Colon (tissue), 2 donors: Measurements from ENCODE around the gene DDX31.
"Not testable (repeated sequence)": the region's sequence is repeated elsewhere in the genome, so short reads cannot be mapped to it uniquely, and the experiment has no call there.

Source experiments
- FAIRE-seq: peaks from 2 replicates; lab custom pipeline; 2012; peaks lifted over from hg19 to GRCh38; lab: Jason Lieb, UNC
- donor health status: control.
- donor health status: control.

DDX31 gene

DNA sequence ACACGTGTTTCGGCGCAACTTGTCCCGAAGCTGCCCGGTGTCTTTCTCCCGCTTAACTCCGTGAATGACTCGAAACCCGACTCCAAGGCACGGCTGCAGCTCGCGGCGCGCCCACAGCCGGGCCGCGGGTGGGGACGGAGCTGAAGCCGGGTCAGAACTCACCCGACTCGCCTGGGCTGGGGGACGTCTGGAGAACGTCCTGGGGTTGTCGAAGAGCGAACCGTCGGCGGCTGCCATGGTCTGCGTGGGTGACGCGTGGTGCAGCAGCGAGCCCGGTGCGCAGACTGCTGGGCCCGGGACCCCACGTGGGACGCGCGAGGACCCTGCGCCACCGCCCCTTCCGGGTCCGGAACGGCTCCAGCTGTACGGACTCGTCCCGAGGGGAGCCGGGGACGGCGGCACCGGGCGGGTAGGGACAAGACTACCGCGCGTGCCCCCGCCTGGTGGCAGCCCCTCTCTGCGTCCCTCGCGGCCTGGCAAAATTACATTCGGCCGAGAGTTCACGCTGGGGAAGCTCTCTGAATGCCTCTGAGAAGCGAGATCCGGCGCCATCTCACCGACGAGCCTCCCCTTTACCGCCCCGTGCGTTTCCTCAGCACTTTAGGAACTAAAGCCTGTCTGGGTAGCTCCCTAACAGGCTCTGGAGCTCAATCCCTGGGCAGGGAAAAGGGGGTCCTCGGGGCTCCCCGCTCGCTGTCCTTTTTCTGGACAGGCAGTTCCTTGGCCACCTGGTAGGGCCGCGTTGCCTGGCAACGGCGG lies at the start of gene DDX31:
TSS of gene DDX31 (minus strand) at position 286 of the 759 bp plus-strand sequence. CDS start at position 237, 49 bp downstream.
- no peak for FAIRE-seq

- not testable (repeated sequence) for FAIRE-seq
These were observed 48.7 kb upstream of the DDX31 start for GRCh38 chr9:132718381-132718928.

DNA sequence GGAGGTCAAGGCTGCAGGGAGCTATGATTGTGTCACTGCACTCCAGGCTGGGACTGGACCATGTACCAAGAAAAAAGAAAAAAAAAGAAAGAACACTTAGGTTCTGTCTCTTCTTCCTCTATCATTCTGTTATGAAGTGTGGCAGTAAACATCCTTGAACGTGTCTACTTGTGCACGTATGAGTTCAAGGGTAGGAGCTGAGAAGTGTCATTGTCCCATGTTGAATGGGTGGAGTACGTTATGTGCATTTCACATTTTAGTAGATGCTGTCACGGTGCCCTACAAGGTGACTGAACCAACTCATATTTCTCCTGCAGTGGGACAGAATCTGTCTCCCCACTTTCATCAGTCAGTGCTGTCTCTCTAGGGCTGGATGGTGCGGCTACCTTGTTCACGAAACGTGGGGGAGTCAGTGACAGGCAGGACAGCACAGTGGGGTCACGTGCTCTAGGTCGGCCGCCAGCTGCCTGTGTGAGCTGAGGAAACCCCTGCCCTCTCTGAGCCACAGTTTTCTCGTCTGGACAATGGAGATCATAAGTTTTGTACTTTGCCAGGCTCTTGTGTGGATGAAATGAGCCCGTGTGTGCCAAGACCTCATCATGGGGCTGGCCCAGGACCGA lies 47.7 kb upstream of the DDX31 start:
- FAIRE-seq, result no peak

DNA sequence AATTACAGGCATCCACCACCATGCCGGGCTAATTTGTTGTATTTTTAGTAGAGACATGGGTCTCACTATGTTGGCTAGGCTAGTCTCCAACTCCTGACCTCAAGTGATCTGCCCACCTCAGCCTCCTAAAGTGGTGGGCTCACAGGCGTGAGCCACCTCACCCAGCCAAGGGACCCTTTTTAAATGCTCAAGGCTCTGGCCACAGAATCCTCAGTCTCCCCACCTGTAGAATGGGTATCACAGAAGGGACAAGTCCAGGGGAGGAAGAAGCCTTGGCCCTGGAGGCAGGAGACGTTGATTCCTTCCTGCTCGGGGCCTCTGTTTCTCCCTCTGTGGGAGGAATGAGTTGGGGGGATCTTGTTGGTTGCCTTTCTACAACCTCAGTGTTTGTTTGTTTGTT lies 46.2 kb upstream of the DDX31 start:
- no peak for FAIRE-seq

DNA sequence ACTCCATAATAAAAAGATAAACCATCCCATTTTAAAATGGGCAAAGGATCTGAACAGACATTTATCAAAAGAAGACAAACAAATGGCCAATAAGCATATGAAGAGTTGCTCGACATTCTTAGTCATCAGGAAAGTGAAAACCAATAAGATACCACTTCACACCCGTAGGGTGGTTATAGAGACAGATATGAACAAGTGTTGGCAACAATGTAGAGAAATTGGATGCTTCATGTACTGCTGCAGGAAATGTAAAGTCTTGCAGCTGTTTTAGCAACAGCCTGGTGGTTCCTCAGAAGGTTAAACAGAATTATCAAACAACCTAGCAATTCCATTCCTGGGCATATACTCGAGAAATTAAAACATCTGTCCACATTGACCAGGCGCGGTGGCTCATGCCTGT lies 43.0 kb upstream of the DDX31 start:
- FAIRE-seq, result no peak

GRCh38 chr9:132711846-132712245 lies 42.1 kb upstream of the DDX31 start:
- FAIRE-seq, result no peak

DNA sequence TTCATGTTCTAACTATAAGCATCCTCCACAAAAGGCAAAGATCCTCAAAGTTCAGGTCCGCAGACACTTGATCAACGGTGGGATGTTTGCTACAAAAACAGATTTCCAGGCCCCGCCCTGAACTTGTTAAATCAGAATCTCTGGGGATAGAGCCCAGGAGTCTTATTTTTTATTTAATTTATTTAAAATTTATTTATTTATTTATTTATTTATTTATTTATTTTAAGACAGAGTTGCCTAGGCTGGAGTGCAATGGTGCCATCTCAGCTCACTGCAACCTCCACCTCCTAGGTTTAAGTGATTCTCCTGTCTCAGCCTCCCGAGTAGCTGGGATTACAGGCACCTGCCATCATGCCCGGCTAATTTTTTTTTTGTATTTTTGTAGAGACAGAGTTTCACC lies 41.4 kb upstream of the DDX31 start:
- FAIRE-seq, result not testable (repeated sequence)

DNA sequence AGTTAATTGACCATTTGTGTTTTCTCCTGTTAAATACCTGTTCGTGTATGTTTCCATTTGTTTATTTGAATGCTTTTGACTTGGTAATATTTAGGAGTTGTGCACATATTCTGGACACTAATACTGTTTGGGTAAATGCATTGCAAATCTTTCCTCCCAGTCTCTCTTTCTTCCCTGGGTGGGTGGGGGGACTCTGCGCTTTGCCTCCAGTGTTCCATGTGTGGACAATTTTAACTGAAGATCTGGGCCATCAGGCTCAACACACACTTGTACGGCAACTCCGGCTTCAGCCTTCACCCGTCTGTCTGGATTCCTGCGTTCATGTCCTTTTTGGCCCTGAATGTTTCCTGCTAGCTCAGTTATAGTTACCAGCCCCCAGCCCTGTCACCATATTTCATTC lies 40.5 kb upstream of the DDX31 start:
- no peak for FAIRE-seq

DNA sequence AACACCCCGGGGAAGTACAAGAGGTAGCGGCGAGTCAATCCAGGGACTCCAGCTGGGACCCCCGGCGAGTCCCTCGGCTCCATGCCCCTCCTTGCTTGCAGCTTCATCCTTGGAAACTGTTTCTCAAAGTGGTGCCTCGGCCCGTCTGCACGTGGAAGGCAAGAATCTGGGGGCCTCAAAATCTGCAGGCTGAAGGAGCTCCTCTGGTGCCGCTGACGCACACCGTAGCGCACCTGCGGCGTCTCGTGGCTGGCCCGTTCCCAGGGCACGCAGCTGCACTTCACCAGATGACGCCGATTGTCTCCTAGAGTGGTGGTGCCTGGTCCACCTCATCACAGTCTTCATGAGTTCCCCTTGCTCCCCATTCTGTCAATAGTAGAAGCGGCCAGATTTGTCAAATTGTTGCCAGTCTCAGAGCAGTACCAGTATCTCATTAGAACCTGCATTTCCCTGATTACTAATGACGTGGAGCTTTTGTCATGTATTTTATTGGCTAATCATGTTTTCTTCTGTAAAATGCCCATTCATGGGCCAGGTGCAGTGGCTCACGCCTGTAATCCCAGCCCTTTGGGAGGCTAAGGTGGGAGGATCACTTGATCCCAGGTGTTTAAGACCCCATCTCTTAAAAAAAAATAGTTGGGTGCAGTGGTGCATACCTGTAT lies 39.1 kb upstream of the DDX31 start:
- FAIRE-seq, result no peak

DNA sequence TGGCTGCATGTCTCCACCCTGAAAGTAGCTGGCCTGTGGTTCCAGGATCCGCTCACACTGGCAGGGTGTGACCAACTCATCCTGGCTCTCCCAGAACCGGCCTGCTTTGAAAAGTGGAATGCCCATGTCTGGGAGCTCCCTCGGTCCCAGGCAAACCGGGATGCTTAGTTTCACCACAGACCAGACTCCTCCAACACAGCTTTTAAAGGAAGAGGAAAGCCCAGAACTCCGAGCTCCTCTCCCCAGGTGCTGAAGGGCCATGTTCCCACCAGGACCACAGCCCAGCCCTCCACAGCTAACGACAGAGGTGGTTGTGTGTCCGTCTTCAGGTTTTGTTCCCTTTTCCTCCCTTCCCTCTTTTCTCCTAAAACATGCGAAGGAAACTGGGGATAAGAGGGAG lies 38.5 kb upstream of the DDX31 start:
- no peak for FAIRE-seq

DNA sequence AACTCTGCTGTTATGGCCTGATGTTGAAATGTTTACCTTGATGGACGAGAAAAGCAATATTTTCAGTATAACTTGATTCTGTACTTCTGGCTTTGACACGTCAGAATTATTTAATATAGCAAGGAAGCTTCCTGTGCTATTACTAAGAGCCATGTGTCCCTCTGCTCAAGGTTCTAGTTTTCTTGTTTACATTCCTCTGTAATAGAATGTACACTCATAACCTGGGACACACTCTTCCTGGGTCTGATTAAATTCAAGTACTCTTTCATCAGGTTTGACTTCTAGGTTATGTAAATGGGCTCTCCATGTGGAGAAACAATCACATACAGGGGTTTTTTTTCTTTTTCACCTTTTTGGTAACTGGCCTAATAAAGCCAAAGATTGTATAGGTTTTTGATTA lies 33.6 kb upstream of the DDX31 start:
- FAIRE-seq, result no peak

GRCh38 chr9:132702254-132702653 lies 32.5 kb upstream of the DDX31 start:
- no peak for FAIRE-seq

- FAIRE-seq, result no peak
These were observed 30.2 kb upstream of the DDX31 start for GRCh38 chr9:132699956-132700355.

- FAIRE-seq, result no peak
These were observed 29.2 kb upstream of the DDX31 start for GRCh38 chr9:132698989-132699388.

GRCh38 chr9:132697230-132697629 lies 27.4 kb upstream of the DDX31 start:
- no peak for FAIRE-seq

DNA sequence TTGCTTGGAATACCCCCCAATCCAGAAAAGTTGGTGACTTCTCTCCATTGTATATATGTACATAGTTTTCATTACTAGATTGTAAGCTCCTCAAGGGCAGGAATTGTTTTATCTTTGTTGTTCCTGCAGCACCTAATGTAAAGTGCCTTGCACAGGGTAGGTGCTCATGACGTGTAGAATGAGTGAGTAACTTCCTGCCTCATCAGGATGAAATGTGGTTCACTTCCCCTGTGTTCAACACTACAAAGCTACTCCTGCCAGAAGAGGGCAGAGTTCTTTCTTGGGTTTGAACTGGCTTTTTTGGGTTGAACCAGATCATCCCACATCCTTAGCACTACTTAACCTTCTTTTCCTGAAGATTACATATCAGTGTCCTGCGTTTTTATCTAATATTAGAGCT lies 24.4 kb upstream of the DDX31 start:
- FAIRE-seq, result no peak

- no peak for FAIRE-seq
These were observed 20.9 kb upstream of the DDX31 start for GRCh38 chr9:132690696-132691095.

DNA sequence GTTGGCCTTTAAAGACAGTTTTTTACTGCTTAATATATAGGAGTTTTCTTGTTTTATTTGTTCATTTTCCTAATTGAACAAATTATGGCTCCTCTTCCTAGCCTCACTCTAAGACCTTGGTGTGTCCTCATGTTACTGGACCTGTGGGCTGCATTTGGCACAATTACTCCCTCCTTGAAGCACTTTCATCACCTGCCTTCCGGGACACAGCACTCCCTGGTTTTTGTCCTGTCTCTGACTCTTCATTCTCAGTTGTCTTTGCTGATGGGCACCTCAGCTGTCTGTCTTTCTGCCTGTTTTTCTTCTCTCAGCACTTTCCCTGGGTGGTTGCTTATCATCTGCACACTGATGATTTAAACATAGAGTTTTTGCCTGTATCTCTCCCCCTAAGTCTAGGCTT lies 14.1 kb upstream of the DDX31 start:
- no peak for FAIRE-seq

DNA sequence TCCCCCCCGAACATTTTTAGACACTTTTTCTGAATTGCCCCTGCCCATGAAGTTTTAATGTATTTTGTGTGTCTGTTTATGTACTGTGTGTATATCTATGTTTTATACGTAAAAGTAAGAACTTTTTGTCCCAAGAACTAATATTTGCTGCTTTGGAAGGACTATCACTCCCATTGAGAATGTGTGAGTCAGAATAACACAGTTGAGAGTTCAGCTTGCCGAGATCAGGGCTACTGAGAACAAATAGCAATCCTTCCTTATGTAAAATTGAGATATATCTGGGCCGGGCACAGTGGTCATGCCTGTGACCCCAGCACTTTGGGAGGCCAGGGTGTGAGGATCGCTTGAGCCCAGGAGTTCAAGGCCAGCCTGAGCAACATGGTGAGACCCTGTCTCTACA lies 11.8 kb upstream of the DDX31 start:
- FAIRE-seq, result no peak

DNA sequence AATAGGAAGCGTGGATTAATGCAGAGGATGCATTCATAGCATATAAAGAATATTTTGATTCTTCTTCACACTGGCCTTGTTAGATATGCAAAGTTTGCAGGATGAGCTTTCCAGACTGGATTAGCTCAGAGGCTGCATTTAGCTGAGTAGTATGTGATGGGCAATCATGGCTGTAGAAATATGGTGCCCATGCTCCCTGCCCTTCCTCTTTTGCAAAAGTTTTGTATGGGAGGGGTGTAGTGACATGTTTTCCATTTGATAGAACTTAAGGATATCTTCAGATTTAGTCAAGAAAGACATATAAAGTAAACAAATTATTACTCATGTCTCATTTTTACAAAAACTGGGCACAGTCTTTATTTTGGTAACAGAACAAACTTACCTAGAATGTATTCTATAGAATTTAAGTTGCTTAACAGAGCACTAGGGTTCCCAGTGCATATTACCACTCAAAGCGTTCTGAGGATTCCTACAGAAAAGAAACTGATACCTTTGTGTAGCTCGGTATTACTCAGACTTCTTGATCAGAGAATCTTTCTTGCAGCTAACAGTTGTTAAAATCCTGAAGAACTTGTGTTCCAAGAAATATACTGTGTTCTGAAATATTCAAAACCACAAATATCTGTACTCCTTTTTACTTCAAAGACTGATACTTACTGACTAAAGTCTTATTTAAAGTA lies 10.3 kb upstream of the DDX31 start:
- FAIRE-seq, result no peak

GRCh38 chr9:132677976-132678375 lies 8.2 kb upstream of the DDX31 start:
- FAIRE-seq, result no peak

DNA sequence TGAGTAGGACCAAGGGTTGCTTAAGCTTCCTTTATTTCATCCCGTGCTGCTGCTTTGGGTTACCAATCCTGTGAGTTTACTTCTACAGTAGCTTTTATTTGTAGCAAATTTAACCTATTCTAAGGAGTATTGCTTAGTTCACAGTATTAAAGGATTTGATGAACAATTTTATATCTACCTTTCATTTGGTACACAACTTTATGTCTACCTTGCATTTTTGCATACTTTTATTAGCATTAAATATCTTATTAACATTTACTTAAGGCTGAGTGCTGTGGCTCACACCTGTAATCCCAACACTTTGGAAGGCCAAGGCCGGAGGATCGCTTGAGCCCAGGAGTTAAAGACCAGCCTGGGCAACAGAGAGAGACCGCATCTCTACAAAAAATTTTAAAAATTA lies 4.7 kb upstream of the DDX31 start:
- FAIRE-seq, result no peak

DNA sequence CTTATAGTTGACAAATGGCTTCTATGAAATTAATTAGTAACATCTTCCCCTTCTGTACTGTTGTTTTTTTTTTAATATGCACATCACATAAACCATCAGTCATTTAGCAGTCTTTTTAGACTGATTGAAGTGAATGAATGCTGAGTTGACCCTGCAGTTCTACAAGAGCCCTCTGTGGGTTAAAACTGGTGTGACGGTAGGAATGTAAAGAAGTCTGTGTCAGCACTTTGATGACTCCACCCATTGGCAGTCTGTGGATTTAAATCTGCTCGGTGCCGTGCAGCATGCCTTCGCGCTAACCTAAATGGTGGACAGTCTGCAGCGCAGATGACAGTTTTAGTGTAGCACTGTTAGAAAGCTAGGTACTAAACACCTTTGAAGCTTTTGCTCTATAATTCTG lies 3.6 kb upstream of the DDX31 start:
- FAIRE-seq, result no peak
